Measurements from ENCODE around the gene RBMS3. TPM values are rescaled to one million over a fixed set of nuclear protein-coding genes. Genes with fewer than 3 reads are reported as not detected.

The RBMS3 gene
- total and polyA plus RNA-seq, 3 donors from 2014 or later: 5.6 to 36.2 (median 19.7) TPM

- intact Hi-C loops (cut with DNase I; ENCODE audit: low total_unique reads): no loop called here
- no peak for DNase-seq
- H3K9me3 ChIP-seq: no peaks in the 10 kb centered on the region
- no peak overlapping the region for H3K4me3 ChIP-seq
- no peaks in the 10 kb centered on the region for H3K36me3 ChIP-seq (ENCODE audit: low read depth, missing control alignments)
- TF ChIP-seq, protein P1, sequence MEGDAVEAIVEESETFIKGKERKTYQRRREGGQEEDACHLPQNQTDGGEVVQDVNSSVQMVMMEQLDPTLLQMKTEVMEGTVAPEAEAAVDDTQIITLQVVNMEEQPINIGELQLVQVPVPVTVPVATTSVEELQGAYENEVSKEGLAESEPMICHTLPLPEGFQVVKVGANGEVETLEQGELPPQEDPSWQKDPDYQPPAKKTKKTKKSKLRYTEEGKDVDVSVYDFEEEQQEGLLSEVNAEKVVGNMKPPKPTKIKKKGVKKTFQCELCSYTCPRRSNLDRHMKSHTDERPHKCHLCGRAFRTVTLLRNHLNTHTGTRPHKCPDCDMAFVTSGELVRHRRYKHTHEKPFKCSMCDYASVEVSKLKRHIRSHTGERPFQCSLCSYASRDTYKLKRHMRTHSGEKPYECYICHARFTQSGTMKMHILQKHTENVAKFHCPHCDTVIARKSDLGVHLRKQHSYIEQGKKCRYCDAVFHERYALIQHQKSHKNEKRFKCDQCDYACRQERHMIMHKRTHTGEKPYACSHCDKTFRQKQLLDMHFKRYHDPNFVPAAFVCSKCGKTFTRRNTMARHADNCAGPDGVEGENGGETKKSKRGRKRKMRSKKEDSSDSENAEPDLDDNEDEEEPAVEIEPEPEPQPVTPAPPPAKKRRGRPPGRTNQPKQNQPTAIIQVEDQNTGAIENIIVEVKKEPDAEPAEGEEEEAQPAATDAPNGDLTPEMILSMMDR (IDR thresholded peaks at IDR 0.05): no peak
- no peak for TF ChIP-seq POLR2A (IDR thresholded peaks at IDR 0.05)
- whole genome bisulfite sequencing, 2 donors: 94 to 97% methylated on average over 3 to 4 of the region's 4 CpGs
- H3K4me1 ChIP-seq: no peaks in the 10 kb centered on the region
- H3K27me3 ChIP-seq: no peaks in the 10 kb centered on the region
- H3K27ac ChIP-seq: no peak overlapping the region
Measured at GRCh38 chr3:29240887-29241286, 40.0 kb upstream of the RBMS3 start.

DNA sequence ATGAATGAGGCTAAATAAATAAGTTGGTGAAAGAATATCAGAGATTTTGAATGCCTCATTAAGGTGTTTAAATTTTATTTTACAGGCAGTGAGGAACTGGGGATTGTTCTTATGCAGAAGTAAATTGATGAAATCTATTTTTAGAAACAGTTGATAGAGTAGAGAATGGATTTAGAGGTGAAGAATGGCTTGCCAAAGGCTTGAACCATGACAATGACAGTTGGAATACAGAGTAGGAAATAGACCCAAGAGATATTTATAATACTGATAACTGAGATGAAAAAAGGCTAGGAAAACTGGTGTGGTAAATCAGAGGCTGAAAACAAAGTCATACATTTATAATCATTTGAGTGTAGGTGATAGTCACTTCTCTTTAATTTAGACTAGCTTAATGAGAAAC lies 39.0 kb upstream of the RBMS3 start:
- TF ChIP-seq, protein P1 (IDR thresholded peaks at IDR 0.05): no peak
- TF ChIP-seq POLR2A (IDR thresholded peaks at IDR 0.05): no peak
- intact Hi-C loops (cut with DNase I; ENCODE audit: low total_unique reads): no loop called here

GRCh38 chr3:29242296-29242695 lies 38.6 kb upstream of the RBMS3 start:
- Histone ChIP-seq H3K27ac (no peak overlapping the region), H3K9me3 (no peaks in the 10 kb centered on the region), H3K4me3 (no peak overlapping the region), H3K36me3 (ENCODE audit: low read depth, missing control alignments) (no peaks in the 10 kb centered on the region), H3K4me1 (no peaks in the 10 kb centered on the region), H3K27me3 (no peaks in the 10 kb centered on the region)
- no peak for DNase-seq
- TF ChIP-seq, protein P1 (IDR thresholded peaks at IDR 0.05): no peak
- no peak for TF ChIP-seq POLR2A (IDR thresholded peaks at IDR 0.05)
- intact Hi-C loops (cut with DNase I; ENCODE audit: low total_unique reads): no loop called here
- 70 to 77% methylated on average over 2 of the region's 2 CpGs for WGBS, 2 donors

More for the DNA sequence above, 39.0 kb upstream of the RBMS3 start:
- no peaks in the 10 kb centered on the region for H3K4me1 ChIP-seq
- no peak overlapping the region for H3K4me3 ChIP-seq
- H3K27me3 ChIP-seq: no peaks in the 10 kb centered on the region
- no peaks in the 10 kb centered on the region for H3K36me3 ChIP-seq (ENCODE audit: low read depth, missing control alignments)
- no peaks in the 10 kb centered on the region for H3K9me3 ChIP-seq
- no peak overlapping the region for H3K27ac ChIP-seq
- no peak for DNase-seq

DNA sequence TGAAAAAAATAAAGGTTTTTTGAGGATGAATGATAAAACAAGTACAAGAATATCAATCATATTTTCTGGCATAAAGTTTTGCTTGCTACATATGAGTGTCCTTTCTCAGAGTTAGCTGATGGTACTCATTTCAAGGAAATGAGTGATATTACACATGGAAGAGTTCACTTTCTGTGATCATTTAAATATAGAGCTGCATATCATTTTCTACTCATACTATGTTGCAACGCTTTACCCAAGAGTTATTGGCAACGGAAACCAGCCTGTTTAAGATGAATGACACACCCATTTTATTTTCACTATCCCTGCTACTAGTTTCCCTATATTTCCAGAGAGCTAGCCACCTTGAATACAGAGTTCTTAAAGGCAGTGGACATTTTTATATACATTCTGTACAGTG lies 35.4 kb upstream of the RBMS3 start:
- no peaks in the 10 kb centered on the region for H3K27me3 ChIP-seq
- no peak for DNase-seq
- H3K27ac ChIP-seq: no peak overlapping the region
- WGBS, 2 donors: 89 to 92% methylated on average over 2 of the region's 2 CpGs
- no peaks in the 10 kb centered on the region for H3K36me3 ChIP-seq (ENCODE audit: low read depth, missing control alignments)
- H3K4me1 ChIP-seq: no peaks in the 10 kb centered on the region
- no peaks in the 10 kb centered on the region for H3K9me3 ChIP-seq
- intact Hi-C loops (cut with DNase I; ENCODE audit: low total_unique reads): no loop called here
- TF ChIP-seq POLR2A (IDR thresholded peaks at IDR 0.05): no peak
- TF ChIP-seq, protein P1 (IDR thresholded peaks at IDR 0.05): no peak
- H3K4me3 ChIP-seq: no peak overlapping the region

DNA sequence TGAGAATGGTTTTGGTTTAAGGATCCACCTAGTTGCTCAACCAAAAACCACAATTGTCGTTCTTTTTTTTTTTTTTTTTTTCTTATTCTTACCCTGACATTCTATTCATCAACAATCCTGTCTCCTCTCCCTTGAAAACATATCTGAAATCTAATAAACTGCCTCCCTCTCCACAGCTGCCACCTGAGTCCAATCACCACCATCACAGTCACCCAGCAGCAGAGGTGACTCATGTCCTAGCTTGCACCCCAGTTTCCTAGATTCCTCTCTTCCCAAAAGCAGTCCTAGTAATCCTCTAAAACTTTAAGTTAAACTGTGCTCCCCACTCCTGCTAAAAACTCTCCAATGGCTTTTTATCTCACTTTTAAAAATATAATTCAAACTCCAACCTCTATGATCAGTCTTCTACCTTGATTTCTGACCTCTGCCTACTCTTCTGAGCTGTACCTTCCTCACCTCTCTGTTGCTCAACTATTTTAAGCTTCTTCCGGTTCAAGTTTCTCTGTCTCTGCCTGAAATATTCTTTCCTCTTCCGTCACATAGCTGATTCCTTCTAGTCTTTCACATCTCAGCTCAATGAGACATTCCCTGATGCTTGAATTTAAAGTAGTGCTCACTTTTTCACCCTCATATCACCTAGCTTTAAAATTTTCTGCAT lies 33.7 kb upstream of the RBMS3 start:
- WGBS, 2 donors: 93 to 95% methylated on average over 3 of the region's 3 CpGs
- no peaks in the 10 kb centered on the region for H3K4me1 ChIP-seq
- no peak overlapping the region for H3K27ac ChIP-seq
- intact Hi-C loops (cut with DNase I; ENCODE audit: low total_unique reads): no loop called here
- no peak for DNase-seq
- no peak for TF ChIP-seq POLR2A (IDR thresholded peaks at IDR 0.05)
- TF ChIP-seq, protein P1 (IDR thresholded peaks at IDR 0.05): no peak
- H3K36me3 ChIP-seq (ENCODE audit: low read depth, missing control alignments): no peaks in the 10 kb centered on the region
- no peak overlapping the region for H3K4me3 ChIP-seq
- no peaks in the 10 kb centered on the region for H3K9me3 ChIP-seq
- no peaks in the 10 kb centered on the region for H3K27me3 ChIP-seq
